CD14-positive monocyte (primary cell): Measurements from ENCODE around the gene NMNAT3. TPM values are rescaled to one million over a fixed set of nuclear protein-coding genes. Genes with fewer than 3 reads are reported as not detected.

Source experiments
- DNase-seq, 3 donors: peaks; one replicate each; pipeline ENCODE4 v3.0.0-alpha.2; 2011 to 2022
- H2AFZ ChIP-seq: 2 replicates; pipeline ENCODE4 v1.6.0; 2012; ENCODE audit warnings: mild to moderate bottlenecking, low read depth, low read length, inconsistent platforms; ENCODE audit not compliant: insufficient read depth, poor library complexity, severe bottlenecking
- H3K27ac ChIP-seq, 2 donors: 1 replicate in 1 of 2; 2 replicates in 1 of 2; pipeline ENCODE4 v1.5.1; 2012 to 2013; ENCODE audit warnings: low read length in 2 of 2, control low read depth in 1 of 2, inconsistent platforms in 1 of 2, low read depth in 1 of 2, mild to moderate bottlenecking in 1 of 2
- H3K27me3 ChIP-seq, 2 donors: one replicate each; pipeline versions ENCODE4 v1.6.0 to v1.6.1; 2011 to 2013; ENCODE audit warnings: low read length in 2 of 2; ENCODE audit not compliant: control insufficient read depth in 2 of 2, insufficient read depth in 2 of 2
- H3K36me3 ChIP-seq, 2 donors: replicated peaks in 1 of 2; 1 replicate in 1 of 2; 2 replicates in 1 of 2; pipeline versions ENCODE4 v1.5.1 to v1.6.1; 2012 to 2013; ENCODE audit warnings: low read length in 2 of 2, control low read depth in 1 of 2, inconsistent platforms in 1 of 2, mild to moderate bottlenecking in 1 of 2; ENCODE audit not compliant: insufficient read depth in 2 of 2, control insufficient read depth in 1 of 2
- H3K4me1 ChIP-seq, 2 donors: 1 replicate in 1 of 2; 2 replicates in 1 of 2; pipeline versions ENCODE4 v1.5.1 to v1.6.1; 2012 to 2013; ENCODE audit warnings: low read length in 2 of 2, control low read depth in 1 of 2, inconsistent platforms in 1 of 2, mild to moderate bottlenecking in 1 of 2, moderate library complexity in 1 of 2; ENCODE audit not compliant: insufficient read depth in 2 of 2, control insufficient read depth in 1 of 2
- H3K4me2 ChIP-seq: replicated peaks from 2 replicates; pipeline ENCODE3; 2012; ENCODE audit warnings: low read length, moderate library complexity, mild to moderate bottlenecking; ENCODE audit not compliant: poor library complexity, severe bottlenecking; ENCODE audit errors: extremely low read depth
- H3K4me3 ChIP-seq, 3 experiments: fragments of 200-600 bp in 1 of 3; sonication (generic) in 1 of 3; replicated peaks in 1 of 3; 1 replicate in 2 of 3; 2 replicates in 1 of 3; pipeline ENCODE4 v1.5.1; 2011 to 2013; ENCODE audit warnings: low read length in 3 of 3, mild to moderate bottlenecking in 3 of 3, control low read depth in 2 of 3, low read depth in 2 of 3, inconsistent platforms in 1 of 3, moderate library complexity in 1 of 3
- H3K79me2 ChIP-seq: 2 replicates; pipeline ENCODE4 v1.6.0; 2012; ENCODE audit warnings: mild to moderate bottlenecking, control low read depth, inconsistent platforms, low read length, moderate library complexity; ENCODE audit not compliant: insufficient read depth
- H3K9ac ChIP-seq: 2 replicates; pipeline ENCODE4 v1.6.0; 2017; ENCODE audit warnings: low read length, mild to moderate bottlenecking; ENCODE audit not compliant: insufficient read depth, poor library complexity, severe bottlenecking
- H3K9me3 ChIP-seq, 2 donors: replicated peaks in 1 of 2; 1 replicate in 1 of 2; 2 replicates in 1 of 2; pipeline versions ENCODE4 v1.5.1 to v1.6.1; 2012 to 2013; ENCODE audit warnings: low read length in 2 of 2, control low read depth in 1 of 2; ENCODE audit not compliant: control insufficient read depth in 1 of 2, insufficient read depth in 1 of 2
- H4K20me1 ChIP-seq: 2 replicates; pipeline ENCODE4 v1.6.0; 2012; ENCODE audit warnings: mild to moderate bottlenecking, low read length, control low read depth, moderate library complexity; ENCODE audit not compliant: insufficient read depth
- H3K27ac Mint-ChIP-seq, 7 donors: one replicate each; pipeline ENCODE4 v1.8.0; 2020; ENCODE audit warnings: mild to moderate bottlenecking in 7 of 7, mixed read lengths in 7 of 7, moderate library complexity in 6 of 7, inconsistent platforms in 2 of 7
- H3K27me3 Mint-ChIP-seq, 3 donors: one replicate each; pipeline ENCODE4 v1.8.0; 2021 to 2022; ENCODE audit warnings: low read depth in 3 of 3, mild to moderate bottlenecking in 3 of 3, mixed read lengths in 3 of 3, moderate library complexity in 3 of 3, inconsistent platforms in 1 of 3
- H3K36me3 Mint-ChIP-seq, 2 donors: one replicate each; pipeline ENCODE4 v1.8.0; 2020; ENCODE audit warnings: mixed read lengths in 2 of 2, inconsistent platforms in 1 of 2, mild to moderate bottlenecking in 1 of 2
- H3K4me1 Mint-ChIP-seq: one replicate; pipeline ENCODE4 v1.8.0; 2020; ENCODE audit warnings: mild to moderate bottlenecking, mixed read lengths
- H3K4me3 Mint-ChIP-seq, 2 donors: one replicate each; pipeline ENCODE4 v1.8.0; 2020; ENCODE audit warnings: mild to moderate bottlenecking in 2 of 2, mixed read lengths in 2 of 2, moderate library complexity in 1 of 2
- H3K9me3 Mint-ChIP-seq, 7 donors: one replicate each; pipeline ENCODE4 v1.8.0; 2020 to 2022; ENCODE audit warnings: mixed read lengths in 7 of 7, mild to moderate bottlenecking in 6 of 7, moderate library complexity in 6 of 7, inconsistent platforms in 2 of 7
- WGBS: methylation state at CpG from one replicate; pipeline ENCODE4 v1.1.5; 2013; ENCODE audit warnings: missing lambda C conversion rate; ENCODE audit not compliant: insufficient coverage; 5-methylcytosine and 5-hydroxymethylcytosine counted together
- intact Hi-C, 2 donors: fragments of 100-400 bp; cut with micrococcal nuclease; formaldehyde crosslinking; loops; one replicate each; pipeline versions ENCODE4 v1.15.0 to v1.15.1; 2023
- polyA plus RNA-seq, 3 donors: library from polyadenylated mRNA; depleted of rRNA in 1 of 3; unstranded in 2 of 3; stranded (reverse) in 1 of 3; fragments of 300-500 nt in 2 of 3; fragments of >200 nt in 1 of 3; fragmentation: Illumina TruSeq in 2 of 3; gene quantifications; 1 replicate in 2 of 3; 2 replicates in 1 of 3; pipeline ENCODE4 v1.2.3, GENCODE V29; 2012 to 2021
- TF ChIP-seq, protein P1 (sequence below): fragments of 200-600 bp; IDR thresholded peaks from one replicate; pipeline ENCODE4 v1.8.0; 2022; ENCODE audit warnings: antibody characterized with exemption, mild to moderate bottlenecking

The NMNAT3 gene
- polyA plus RNA-seq, 3 donors, result 1.4 to 5.7 (median 2.9) TPM

DNA sequence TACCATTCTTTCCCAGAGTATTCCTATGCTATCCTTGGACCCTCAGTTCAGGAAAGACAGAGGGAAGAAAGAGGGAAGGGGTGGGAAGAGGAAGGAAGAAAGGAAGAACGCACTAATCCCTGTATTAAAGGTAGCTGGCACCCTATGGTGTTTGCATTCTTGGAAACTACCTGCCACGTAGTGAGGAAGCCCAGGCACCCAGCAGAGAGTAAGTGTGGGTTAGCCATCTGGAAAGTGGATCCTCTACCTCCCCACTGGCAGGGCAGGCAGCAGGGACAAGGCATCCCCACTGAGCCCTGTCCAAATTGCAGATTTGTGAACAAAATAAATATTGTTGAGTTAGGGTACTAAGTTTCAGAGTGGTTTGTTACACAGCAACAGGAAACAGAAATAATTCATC is 147.1 kb downstream of the NMNAT3 start:
- H2AFZ ChIP-seq, result no peak overlapping the region
- H3K9ac ChIP-seq, result no peak overlapping the region
- no peak for DNase-seq
- no peak overlapping the region for H3K4me2 ChIP-seq
- intact Hi-C loops, result no loop called here
- WGBS, result 100% methylated on average over 1 of the region's 2 CpGs
- H4K20me1 ChIP-seq, result no peaks in the 10 kb centered on the region
- Mint-ChIP-seq H3K4me1 (no peaks in the 10 kb centered on the region), H3K27me3 (peaks cover 1 to 3% (median 3%) of the 10 kb centered on the region in 3 donors), H3K27ac (no peak overlapping the region), H3K4me3 (no peak overlapping the region), H3K9me3 (no peaks in the 10 kb centered on the region), H3K36me3 (no peaks in the 10 kb centered on the region)
- TF ChIP-seq, protein P1, sequence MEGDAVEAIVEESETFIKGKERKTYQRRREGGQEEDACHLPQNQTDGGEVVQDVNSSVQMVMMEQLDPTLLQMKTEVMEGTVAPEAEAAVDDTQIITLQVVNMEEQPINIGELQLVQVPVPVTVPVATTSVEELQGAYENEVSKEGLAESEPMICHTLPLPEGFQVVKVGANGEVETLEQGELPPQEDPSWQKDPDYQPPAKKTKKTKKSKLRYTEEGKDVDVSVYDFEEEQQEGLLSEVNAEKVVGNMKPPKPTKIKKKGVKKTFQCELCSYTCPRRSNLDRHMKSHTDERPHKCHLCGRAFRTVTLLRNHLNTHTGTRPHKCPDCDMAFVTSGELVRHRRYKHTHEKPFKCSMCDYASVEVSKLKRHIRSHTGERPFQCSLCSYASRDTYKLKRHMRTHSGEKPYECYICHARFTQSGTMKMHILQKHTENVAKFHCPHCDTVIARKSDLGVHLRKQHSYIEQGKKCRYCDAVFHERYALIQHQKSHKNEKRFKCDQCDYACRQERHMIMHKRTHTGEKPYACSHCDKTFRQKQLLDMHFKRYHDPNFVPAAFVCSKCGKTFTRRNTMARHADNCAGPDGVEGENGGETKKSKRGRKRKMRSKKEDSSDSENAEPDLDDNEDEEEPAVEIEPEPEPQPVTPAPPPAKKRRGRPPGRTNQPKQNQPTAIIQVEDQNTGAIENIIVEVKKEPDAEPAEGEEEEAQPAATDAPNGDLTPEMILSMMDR, result no peak
- no peaks in the 10 kb centered on the region for H3K36me3 ChIP-seq
- H3K27ac ChIP-seq, result no peak overlapping the region
- no peak overlapping the region for H3K4me3 ChIP-seq
- no peaks in the 10 kb centered on the region for H3K9me3 ChIP-seq
- H3K27me3 ChIP-seq, result no peaks in the 10 kb centered on the region
- no peaks in the 10 kb centered on the region for H3K79me2 ChIP-seq
- no peaks in the 10 kb centered on the region for H3K4me1 ChIP-seq

DNA sequence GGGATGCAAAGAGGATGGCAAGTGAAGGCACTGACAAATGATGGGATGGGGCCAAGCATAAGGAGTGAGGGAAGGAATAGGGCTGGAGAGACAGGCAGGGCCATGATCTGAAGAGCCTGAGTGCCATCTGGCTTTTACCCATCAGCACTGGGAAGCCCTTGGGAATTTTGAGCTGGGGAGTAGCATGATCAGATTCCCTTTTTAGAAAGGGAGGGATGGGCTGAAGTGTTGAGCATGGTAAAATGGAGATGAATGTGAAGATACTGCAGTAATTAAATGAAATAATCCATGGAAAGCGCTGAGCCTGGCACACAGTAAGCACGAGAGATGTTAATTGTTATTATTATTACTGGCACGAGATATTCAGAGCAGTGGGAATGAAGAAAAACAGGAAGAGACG is 148.1 kb downstream of the NMNAT3 start:
- intact Hi-C loops, result no loop called here
- peak overlapping the region in 1 of 7 donors; percentile 46 for H3K27ac Mint-ChIP-seq

More for the DNA sequence above, 148.1 kb downstream of the NMNAT3 start:
- Mint-ChIP-seq H3K27me3 (peaks cover 1 to 3% (median 3%) of the 10 kb centered on the region in 3 donors), H3K9me3 (no peaks in the 10 kb centered on the region), H3K4me3 (no peak overlapping the region), H3K36me3 (no peaks in the 10 kb centered on the region), H3K4me1 (no peaks in the 10 kb centered on the region)
- no CpG with 5 or more reads among the region's 4 CpGs for WGBS
- H3K4me1 ChIP-seq, result no peaks in the 10 kb centered on the region
- no peaks in the 10 kb centered on the region for H3K27me3 ChIP-seq
- H3K36me3 ChIP-seq, result no peaks in the 10 kb centered on the region
- no peaks in the 10 kb centered on the region for H3K9me3 ChIP-seq
- H3K4me2 ChIP-seq, result no peak overlapping the region
- no peak for DNase-seq
- H3K27ac ChIP-seq, result no peak overlapping the region
- TF ChIP-seq, protein P1, result no peak
- no peak overlapping the region for H3K4me3 ChIP-seq
- H3K79me2 ChIP-seq, result no peaks in the 10 kb centered on the region
- no peaks in the 10 kb centered on the region for H4K20me1 ChIP-seq
- no peak overlapping the region for H2AFZ ChIP-seq
- H3K9ac ChIP-seq, result no peak overlapping the region
